AML-193 (cell line): ENCODE results near the gene LIN37.
"Not testable (repeated sequence)": the region's sequence is repeated elsewhere in the genome, so short reads cannot be mapped to it uniquely, and the experiment has no call there.

Experiments used
- DNase-seq, 2 experiments: peaks; one replicate each; lab custom pipeline; 2025; lab: John Stamatoyannopoulos, UW

LIN37 gene

GRCh38 chr19:35719402-35720162 lies 28.8 kb upstream of the LIN37 start:
- no peak for DNase-seq

DNA sequence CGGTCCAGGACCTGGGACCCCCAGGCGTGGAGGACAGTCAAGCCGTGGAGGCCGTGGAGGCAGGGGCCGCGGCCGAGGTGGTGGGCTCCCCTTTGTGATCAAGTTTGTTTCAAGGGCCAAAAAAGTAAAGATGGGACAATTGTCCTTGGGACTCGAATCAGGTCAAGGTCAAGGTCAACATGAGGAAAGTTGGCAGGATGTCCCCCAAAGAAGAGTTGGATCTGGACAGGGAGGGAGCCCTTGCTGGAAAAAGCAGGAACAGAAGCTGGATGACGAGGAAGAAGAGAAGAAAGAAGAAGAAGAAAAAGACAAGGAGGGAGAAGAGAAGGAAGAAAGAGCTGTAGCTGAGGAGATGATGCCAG lies 28.2 kb upstream of the LIN37 start:
- no peak for DNase-seq

DNA sequence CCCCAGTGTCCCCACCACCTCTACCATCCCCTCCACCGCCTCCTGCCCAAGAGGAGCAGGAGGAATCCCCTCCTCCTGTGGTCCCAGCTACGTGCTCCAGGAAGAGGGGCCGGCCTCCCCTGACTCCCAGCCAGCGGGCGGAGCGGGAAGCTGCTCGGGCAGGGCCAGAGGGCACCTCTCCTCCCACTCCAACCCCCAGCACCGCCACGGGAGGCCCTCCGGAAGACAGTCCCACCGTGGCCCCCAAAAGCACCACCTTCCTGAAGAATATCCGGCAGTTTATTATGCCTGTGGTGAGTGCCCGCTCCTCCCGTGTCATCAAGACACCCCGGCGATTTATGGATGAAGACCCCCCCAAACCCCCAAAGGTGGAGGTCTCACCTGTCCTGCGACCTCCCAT lies 27.7 kb upstream of the LIN37 start:
- DNase-seq: no peak

DNA sequence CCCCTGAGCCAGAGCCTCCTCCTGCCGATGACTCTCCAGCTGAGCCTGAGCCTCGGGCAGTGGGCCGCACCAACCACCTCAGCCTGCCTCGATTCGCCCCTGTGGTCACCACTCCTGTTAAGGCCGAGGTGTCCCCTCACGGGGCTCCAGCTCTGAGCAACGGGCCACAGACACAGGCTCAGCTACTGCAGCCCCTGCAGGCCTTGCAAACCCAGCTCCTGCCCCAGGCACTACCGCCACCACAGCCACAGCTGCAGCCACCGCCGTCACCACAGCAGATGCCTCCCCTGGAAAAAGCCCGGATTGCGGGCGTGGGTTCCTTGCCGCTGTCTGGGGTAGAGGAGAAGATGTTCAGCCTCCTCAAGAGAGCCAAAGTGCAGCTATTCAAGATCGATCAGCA lies 27.0 kb upstream of the LIN37 start:
- no peak for DNase-seq

- no peak for DNase-seq
Observed at GRCh38 chr19:35722461-35722860, 25.9 kb upstream of the LIN37 start.

GRCh38 chr19:35722897-35723296 lies 25.5 kb upstream of the LIN37 start:
- DNase-seq: no peak

DNA sequence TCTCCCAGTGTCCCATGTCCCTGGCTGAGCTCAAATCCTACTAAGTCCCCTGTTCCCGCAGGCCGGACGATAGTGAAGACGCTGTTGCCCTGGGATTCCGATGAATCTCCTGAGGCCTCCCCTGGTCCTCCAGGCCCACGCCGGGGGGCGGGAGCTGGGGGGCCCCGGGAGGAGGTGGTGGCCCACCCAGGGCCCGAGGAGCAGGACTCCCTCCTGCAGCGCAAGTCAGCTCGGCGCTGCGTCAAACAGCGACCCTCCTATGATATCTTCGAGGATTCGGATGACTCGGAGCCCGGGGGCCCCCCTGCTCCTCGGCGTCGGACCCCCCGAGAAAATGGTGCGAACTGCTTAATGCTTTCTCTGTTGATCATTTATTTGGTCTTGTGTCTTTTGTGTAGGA lies 24.7 kb upstream of the LIN37 start:
- DNase-seq: no peak

GRCh38 chr19:35724132-35724531 lies 24.2 kb upstream of the LIN37 start:
- DNase-seq: not testable (repeated sequence)

DNA sequence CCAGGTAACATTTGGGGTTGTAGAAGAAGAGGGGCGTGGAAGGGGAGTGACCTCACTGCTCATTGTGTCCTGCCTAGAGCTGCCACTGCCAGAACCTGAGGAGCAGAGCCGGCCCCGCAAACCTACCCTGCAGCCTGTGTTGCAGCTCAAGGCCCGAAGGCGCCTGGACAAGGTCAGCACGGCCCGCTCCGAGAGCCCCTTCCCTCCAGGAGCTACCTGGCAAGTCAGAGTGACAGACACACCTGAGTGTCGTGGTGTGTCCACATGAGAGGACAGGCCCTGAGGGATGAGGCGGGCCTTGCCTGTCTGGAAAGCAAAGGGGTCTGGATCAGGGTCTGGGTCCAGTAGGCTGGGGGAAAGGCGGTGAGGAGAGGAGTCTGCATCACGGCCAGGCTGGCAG lies 23.8 kb upstream of the LIN37 start:
- DNase-seq: no peak

- DNase-seq: no peak
Observed at GRCh38 chr19:35725216-35725861, 23.0 kb upstream of the LIN37 start.

DNA sequence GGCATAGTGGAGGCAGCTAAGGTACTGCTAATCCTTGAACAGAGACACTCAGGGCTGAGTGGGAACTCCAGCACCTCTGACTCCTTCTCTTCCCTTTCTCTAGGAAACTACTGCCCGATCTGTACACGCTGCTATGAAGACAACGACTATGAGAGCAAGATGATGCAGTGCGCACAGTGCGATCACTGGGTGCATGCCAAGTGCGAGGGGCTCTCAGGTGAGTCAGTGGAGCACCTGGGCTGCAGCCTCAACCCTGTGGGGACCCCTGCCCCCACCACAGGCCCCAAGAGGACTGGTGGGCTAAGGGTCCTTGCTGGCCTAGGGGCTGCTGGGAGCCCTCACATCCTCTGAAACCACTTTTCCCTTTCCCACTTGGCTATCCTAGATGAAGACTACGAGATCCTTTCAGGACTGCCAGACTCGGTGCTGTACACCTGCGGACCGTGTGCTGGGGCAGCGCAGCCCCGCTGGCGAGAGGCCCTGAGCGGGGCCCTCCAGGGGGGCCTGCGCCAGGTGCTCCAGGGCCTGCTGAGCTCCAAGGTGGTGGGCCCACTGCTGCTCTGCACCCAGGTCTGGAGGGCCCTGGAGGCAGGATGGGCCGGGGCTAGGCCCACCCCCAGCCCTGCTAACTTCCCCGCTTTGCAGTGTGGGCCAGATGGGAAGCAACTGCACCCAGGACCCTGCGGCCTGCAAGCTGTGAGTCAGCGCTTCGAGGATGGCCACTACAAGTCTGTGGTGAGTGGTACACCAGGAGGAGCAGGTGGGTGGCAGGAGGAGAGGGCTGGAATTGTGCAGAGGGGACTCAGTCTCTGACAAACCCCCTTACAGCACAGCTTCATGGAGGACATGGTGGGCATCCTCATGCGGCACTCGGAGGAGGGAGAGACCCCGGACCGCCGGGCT lies 21.1 kb upstream of the LIN37 start:
- no peak for DNase-seq

DNA sequence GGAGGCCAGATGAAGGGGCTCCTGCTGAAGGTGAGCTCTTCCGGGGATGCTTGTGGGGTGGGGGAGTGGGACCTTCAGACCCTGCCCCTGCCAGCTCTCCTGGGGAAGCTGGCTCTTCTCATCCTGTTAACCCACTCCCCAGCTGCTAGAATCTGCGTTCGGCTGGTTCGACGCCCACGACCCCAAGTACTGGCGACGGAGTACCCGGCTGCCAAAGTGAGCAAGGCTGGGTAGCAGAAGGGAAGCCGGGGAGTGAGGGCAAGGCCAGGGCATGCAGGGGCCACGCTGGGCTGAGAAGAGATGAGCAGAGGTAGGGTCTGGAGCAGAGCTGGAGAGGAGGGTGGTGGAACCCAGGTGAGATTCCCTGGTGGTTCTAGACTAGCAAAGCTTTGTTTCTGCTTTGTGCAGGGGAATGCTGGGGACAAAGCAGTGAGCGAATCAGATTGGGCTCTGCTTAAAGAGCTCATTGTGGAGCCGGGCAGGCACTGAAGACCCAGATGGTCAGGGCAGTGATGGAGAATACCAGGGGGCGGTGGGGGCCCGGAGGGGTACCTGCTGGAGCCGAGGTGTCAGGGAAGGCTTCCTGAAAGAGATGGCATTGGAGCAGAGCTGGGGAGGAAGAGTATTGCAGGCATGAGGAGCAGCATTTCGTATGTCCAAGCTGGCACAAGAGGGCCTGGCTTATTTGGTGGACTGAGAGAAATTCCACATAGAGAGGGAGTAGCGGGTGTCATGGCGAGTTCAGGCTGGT lies 20.2 kb upstream of the LIN37 start:
- DNase-seq: no peak

DNA sequence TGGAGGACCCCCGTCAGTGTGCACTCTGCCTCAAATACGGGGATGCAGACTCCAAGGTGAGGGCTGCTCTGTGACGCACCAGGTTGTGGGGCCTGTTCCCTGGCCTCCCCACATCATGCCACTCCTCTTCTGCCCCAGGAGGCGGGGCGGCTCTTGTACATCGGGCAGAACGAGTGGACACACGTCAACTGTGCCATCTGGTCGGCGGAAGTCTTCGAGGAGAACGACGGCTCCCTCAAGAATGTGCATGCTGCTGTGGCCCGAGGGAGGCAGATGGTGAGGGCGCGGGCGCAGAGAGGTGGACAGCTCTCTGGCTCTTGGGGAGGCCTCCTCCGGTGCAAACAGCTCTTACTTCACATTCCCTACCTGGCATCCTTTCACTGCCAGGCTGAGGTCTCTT lies 19.4 kb upstream of the LIN37 start:
- no peak for DNase-seq

- no peak for DNase-seq
Observed at GRCh38 chr19:35729763-35730162, 18.6 kb upstream of the LIN37 start.

DNA sequence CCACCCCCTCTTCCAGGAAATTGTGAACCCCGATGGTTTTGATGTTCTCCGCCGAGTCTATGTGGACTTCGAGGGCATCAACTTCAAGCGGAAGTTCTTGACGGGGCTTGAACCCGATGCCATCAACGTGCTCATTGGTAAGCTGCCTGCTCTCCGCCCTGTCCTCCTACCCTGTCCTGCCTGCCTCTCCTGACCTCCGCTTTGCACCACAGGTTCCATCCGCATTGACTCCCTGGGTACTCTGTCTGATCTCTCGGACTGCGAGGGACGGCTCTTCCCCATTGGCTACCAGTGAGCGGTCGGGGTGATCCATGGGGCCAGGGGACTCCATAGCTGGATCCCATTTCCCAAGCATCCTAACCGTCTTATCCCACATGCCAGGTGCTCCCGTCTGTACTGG lies 18.1 kb upstream of the LIN37 start:
- no peak for DNase-seq

DNA sequence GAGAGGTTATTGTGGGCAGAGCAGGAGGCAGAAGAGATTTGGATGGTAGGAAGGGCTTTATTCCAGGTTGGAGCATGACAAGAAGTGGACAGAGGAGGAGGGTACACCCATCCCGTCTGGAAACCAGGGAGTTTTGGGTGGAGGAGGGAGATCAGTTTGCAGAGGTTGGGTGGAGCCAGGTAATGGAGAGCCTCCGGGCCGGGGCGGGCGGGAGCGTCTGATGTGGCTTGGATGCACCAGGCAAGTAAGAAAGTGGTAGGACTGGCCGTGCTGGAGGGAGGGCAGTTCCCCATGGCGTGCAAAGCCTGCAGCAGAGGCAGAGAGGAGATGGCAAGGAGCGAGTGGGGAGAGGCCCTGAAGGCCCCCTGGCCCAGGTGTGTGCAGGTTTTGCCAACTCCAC lies 17.0 kb upstream of the LIN37 start:
- no peak for DNase-seq

- no peak for DNase-seq
Observed at GRCh38 chr19:35731779-35732405, 16.5 kb upstream of the LIN37 start.

- no peak for DNase-seq
Observed at GRCh38 chr19:35732540-35733179, 15.7 kb upstream of the LIN37 start.

DNA sequence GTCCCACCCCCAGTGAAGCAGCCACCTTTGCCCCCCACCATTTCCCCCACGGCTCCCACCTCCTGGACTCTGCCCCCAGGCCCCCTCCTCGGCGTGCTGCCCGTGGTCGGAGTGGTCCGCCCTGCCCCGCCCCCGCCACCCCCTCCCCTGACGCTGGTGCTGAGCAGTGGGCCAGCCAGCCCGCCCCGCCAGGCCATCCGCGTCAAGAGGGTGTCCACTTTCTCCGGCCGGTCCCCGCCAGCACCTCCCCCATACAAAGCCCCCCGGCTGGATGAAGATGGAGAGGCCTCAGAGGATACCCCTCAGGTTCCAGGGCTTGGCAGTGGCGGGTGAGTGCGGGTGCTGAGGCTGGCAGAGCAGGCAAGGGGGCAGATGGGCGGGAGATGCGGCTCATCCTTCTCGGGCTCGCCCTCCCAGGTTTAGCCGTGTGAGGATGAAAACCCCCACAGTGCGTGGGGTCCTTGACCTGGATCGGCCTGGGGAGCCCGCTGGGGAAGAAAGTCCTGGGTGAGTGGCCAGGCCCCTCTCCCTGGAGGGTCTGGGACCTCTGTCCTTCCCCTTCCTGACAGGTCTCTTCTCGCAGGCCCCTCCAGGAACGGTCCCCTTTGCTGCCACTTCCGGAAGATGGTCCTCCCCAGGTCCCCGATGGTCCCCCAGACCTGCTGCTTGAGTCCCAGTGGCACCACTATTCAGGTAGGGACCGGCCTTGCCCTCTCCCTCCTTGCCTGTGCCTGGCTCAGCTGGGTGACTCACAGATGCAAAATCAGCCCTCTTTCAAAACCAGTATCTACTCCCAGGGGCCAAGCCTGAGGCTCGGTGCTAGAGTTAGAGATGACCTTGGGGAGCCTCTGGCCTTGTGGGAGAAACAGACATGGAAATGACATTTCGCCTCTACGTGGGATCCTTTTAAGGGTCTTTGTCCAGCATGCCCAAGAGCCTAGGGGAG lies 14.9 kb upstream of the LIN37 start:
- DNase-seq: no peak

GRCh38 chr19:35734273-35734672 lies 14.1 kb upstream of the LIN37 start:
- DNase-seq: no peak
